ENCODE data around the gene WHAMM.

The WHAMM gene

DNA sequence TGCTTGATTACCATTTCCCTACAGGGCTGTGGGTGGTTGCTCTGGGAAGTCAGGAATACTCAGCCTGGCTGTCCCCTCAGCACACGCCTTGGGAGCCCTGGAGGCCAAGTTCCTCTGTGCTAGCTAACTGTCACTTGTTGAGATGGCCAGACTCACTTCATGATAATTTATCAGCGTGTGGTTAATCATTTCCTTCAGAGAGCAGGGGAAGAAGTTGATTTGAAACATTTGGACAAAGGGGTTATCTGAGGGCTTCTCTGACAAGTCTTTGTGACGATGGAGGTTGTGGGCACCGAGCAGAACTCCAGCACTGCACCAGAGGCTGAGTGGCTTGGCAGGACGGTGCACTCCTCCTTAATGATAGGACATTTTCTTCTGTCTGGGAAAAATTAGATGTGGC lies 61.9 kb downstream of the WHAMM start:
- H3K9me3 ChIP-seq = no peaks in the 10 kb centered on the region
- TF ChIP-seq, protein P1, sequence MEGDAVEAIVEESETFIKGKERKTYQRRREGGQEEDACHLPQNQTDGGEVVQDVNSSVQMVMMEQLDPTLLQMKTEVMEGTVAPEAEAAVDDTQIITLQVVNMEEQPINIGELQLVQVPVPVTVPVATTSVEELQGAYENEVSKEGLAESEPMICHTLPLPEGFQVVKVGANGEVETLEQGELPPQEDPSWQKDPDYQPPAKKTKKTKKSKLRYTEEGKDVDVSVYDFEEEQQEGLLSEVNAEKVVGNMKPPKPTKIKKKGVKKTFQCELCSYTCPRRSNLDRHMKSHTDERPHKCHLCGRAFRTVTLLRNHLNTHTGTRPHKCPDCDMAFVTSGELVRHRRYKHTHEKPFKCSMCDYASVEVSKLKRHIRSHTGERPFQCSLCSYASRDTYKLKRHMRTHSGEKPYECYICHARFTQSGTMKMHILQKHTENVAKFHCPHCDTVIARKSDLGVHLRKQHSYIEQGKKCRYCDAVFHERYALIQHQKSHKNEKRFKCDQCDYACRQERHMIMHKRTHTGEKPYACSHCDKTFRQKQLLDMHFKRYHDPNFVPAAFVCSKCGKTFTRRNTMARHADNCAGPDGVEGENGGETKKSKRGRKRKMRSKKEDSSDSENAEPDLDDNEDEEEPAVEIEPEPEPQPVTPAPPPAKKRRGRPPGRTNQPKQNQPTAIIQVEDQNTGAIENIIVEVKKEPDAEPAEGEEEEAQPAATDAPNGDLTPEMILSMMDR (IDR thresholded peaks at IDR 0.05; ENCODE audit: low read depth, low read length) = no peak
- no peak overlapping the region for H3K4me3 ChIP-seq (ENCODE audit: low read depth, low read length)
- no peaks in the 10 kb centered on the region for H3K36me3 ChIP-seq
- no peaks in the 10 kb centered on the region for H3K4me1 ChIP-seq
- H3K27me3 ChIP-seq = no peaks in the 10 kb centered on the region
- DNase-seq = no peak

DNA sequence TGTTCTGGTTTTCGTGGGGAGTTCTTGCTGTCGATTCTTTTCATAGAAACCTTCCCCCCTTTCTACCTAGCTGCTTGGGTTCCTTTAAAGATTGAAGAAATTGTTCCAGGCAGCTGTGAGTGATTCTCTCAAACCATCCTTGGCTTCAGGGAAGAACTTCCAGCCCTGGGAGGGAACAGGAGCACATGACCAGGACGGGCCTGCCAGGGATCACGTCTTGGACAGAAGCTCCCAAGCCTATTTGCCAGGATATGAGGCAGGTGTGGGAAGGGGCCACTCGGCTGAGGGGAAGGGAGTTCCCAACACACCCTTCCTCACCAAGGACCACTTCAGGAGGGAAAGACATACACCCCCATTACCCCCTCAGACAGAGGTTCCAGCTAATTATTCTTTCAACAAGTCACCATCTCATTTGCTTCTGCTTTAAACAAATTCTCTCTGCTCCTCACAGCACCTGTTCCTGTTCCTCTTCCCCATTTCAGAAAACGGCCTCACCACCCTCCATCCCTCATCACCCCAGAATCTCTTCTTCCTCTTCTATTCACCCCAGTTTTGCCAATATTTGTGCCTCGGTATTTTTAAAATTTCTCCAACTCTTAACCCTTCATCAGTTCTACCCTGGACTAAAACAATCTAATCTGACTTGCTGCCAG lies 62.5 kb downstream of the WHAMM start:
- Histone ChIP-seq H3K9me3 (no peaks in the 10 kb centered on the region), H3K27me3 (no peaks in the 10 kb centered on the region), H3K4me3 (ENCODE audit: low read depth, low read length) (no peak overlapping the region), H3K4me1 (no peaks in the 10 kb centered on the region), H3K36me3 (no peaks in the 10 kb centered on the region)
- DNase-seq = no peak
- TF ChIP-seq, protein P1 (IDR thresholded peaks at IDR 0.05; ENCODE audit: low read depth, low read length) = no peak

DNA sequence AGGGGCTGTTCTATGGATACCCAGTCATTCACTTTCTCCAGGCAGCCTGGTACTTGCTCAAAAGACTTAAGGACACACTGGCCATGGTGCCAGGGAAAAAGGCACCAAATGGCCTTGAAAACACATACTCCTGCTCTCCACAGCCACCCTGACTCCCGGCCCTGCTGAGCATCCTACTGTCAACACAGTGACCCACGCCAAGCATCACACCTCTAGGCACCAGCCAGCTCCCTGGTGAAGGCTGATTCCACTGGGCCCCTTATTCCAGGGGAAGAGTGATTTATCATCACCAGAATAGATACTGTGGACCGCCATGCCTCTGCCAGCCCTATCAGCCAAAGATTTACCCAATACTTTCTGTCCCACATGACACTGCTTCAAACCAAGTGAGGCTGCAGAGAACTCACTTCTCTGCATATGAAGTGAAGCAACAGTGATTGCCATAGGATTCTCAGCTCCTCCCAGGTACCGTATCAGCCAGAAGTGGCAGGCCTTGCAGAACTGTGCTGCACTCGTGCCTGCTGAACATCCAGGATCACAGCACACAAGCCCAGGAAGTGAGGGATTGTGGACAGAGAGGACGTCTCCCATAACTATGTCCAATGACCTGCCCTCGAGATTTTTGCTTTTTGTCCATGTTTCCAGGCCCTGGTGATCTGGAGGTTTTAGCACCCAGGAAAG lies 63.7 kb downstream of the WHAMM start:
- TF ChIP-seq, protein P1 (IDR thresholded peaks at IDR 0.05; ENCODE audit: low read depth, low read length) = no peak
- Histone ChIP-seq H3K36me3 (no peaks in the 10 kb centered on the region), H3K27me3 (no peaks in the 10 kb centered on the region), H3K9me3 (no peaks in the 10 kb centered on the region), H3K4me1 (no peaks in the 10 kb centered on the region), H3K4me3 (ENCODE audit: low read depth, low read length) (no peak overlapping the region)
- no peak for DNase-seq

DNA sequence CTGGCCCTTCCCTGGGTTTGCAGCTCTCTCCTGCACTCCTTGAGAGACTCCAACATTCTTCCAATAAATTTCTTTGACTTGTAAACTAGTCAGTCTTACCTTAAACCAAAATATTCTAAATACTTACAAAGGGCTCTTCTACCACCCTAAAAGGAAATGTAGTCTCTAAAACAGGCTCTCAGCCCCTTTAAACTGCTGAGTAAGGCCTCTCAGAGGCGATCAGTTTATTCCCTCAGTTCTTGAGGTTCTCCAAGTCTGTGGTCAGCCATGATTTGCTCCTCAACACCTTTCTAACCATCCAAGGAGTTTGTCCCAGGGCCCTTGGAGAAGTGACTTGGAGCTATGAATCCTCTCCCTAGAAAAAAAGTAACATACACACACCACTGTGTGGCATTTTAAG lies 64.8 kb downstream of the WHAMM start:
- DNase-seq = no peak
- TF ChIP-seq, protein P1 (IDR thresholded peaks at IDR 0.05; ENCODE audit: low read depth, low read length) = no peak
- no peak overlapping the region for H3K4me3 ChIP-seq (ENCODE audit: low read depth, low read length)
- no peaks in the 10 kb centered on the region for H3K27me3 ChIP-seq
- H3K4me1 ChIP-seq = no peaks in the 10 kb centered on the region
- no peaks in the 10 kb centered on the region for H3K9me3 ChIP-seq
- H3K36me3 ChIP-seq = no peaks in the 10 kb centered on the region

DNA sequence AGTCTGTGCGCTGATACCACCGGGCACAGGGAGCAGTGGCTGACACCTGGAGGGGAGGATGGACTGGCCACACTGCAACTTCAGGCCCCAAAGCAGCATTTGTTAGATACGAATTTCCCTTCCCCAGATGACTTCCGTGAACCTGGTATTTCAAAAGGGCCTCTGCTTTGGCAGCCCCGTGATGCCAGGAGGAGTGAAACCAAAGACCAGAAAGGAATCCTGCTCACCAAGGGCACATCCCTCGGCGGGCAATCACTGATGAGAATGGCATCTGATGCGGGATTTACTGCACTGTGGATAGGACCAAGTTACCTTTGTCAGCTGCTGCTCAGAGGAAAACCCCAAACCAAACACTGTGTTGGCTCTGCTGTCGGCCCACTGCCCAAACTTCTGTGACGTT lies 65.5 kb downstream of the WHAMM start:
- H3K4me3 ChIP-seq (ENCODE audit: low read depth, low read length) = no peak overlapping the region
- no peaks in the 10 kb centered on the region for H3K27me3 ChIP-seq
- DNase-seq = no peak
- TF ChIP-seq, protein P1 (IDR thresholded peaks at IDR 0.05; ENCODE audit: low read depth, low read length) = no peak
- no peaks in the 10 kb centered on the region for H3K36me3 ChIP-seq
- H3K9me3 ChIP-seq = no peaks in the 10 kb centered on the region
- H3K4me1 ChIP-seq = no peaks in the 10 kb centered on the region

DNA sequence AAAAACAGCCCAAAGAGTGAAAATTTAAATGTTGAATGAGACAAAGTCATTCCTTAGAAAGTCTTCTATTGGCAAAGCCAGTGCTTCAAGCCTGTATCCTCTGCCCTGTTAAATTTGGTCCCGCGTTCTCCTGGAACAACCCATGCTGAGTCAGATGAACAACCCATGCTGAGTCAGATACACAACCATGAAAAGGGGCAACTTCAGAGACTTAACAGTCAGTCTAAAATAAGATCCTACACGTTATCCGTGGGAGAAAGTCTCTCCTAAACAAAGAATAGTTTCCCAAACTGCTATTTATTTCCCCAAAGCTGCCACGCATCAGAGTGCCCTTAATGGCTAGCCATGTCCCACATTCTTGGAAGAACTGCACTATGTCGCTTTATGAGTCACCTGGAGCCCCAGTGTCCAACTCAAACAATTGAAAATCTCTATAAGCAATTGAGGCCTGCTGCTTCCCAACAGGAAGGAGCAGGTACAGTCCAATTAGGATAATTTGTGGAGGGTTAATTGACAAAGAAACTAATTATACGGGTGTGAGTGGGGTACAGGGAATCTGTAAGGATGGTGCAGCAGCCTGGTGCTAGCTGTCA lies 66.1 kb downstream of the WHAMM start:
- H3K27me3 ChIP-seq = no peaks in the 10 kb centered on the region
- no peak overlapping the region for H3K4me3 ChIP-seq (ENCODE audit: low read depth, low read length)
- no peaks in the 10 kb centered on the region for H3K9me3 ChIP-seq
- no peaks in the 10 kb centered on the region for H3K4me1 ChIP-seq
- TF ChIP-seq, protein P1 (IDR thresholded peaks at IDR 0.05; ENCODE audit: low read depth, low read length) = no peak
- DNase-seq = no peak
- H3K36me3 ChIP-seq = no peaks in the 10 kb centered on the region
